Lung (tissue), 12 donors: ENCODE data around the gene HARBI1. TPM values are rescaled to one million over a fixed set of nuclear protein-coding genes. Genes with fewer than 3 reads are reported as not detected.

Experiments
- ATAC-seq: fragments of 200-7000 bp; cut with Tn5 transposase; one replicate; pipeline ENCODE4 v1.9.1; 2020; ENCODE audit warnings: moderate number of reproducible peaks; ENCODE audit not compliant: insufficient read depth, low FRiP score
- DNase-seq, 3 donors: peaks; one replicate each; pipeline ENCODE4 v3.0.0-alpha.2; 2013 to 2017
- H3K27ac ChIP-seq, 2 donors: one replicate each; pipeline ENCODE4 v1.5.1; 2013; ENCODE audit warnings: mild to moderate bottlenecking in 2 of 2, moderate library complexity in 2 of 2, control low read depth in 1 of 2, inconsistent platforms in 1 of 2, low read depth in 1 of 2, low read length in 1 of 2
- H3K27me3 ChIP-seq, 3 donors: one replicate each; pipeline ENCODE4 v1.5.1; 2013; ENCODE audit warnings: low read length in 2 of 3; ENCODE audit not compliant: control insufficient read depth in 3 of 3, insufficient read depth in 3 of 3
- H3K36me3 ChIP-seq, 4 donors: one replicate each; pipeline ENCODE4 v1.5.1; 2013; ENCODE audit warnings: low read length in 4 of 4, mild to moderate bottlenecking in 1 of 4, moderate library complexity in 1 of 4; ENCODE audit not compliant: control insufficient read depth in 4 of 4, insufficient read depth in 4 of 4
- H3K4me1 ChIP-seq, 5 donors: one replicate each; pipeline ENCODE4 v1.5.1; 2013; ENCODE audit warnings: low read length in 5 of 5, mild to moderate bottlenecking in 2 of 5, moderate library complexity in 1 of 5; ENCODE audit not compliant: control insufficient read depth in 5 of 5, insufficient read depth in 5 of 5
- H3K4me3 ChIP-seq: one replicate; pipeline ENCODE4 v1.5.1; 2013; ENCODE audit warnings: mild to moderate bottlenecking, control low read depth, moderate library complexity
- H3K9ac ChIP-seq, 2 donors: one replicate each; pipeline ENCODE4 v1.5.1; 2013; ENCODE audit warnings: low read length in 2 of 2, control low read depth in 1 of 2; ENCODE audit not compliant: insufficient read depth in 1 of 2
- H3K9me3 ChIP-seq, 4 donors: one replicate each; pipeline ENCODE4 v1.5.1; 2013; ENCODE audit warnings: low read length in 3 of 4, mild to moderate bottlenecking in 1 of 4, moderate library complexity in 1 of 4; ENCODE audit not compliant: control insufficient read depth in 4 of 4, insufficient read depth in 3 of 4
- CTCF ChIP-seq: IDR thresholded peaks from 2 replicates; pipeline ENCODE4 v1.5.1; 2012; ENCODE audit warnings: mild to moderate bottlenecking; ENCODE audit errors: control extremely low read depth, extremely low read depth
- WGBS, 2 donors: extraction: QIAGEN DNeasy Blood & Tissue Kit; methylation state at CpG; one replicate each; pipeline ENCODE4 v1.1.7; 2013; 5-methylcytosine and 5-hydroxymethylcytosine counted together
- polyA plus RNA-seq, 2 donors: library from polyadenylated mRNA; stranded (reverse); fragments of 200-250 nt; gene quantifications; one replicate each; pipeline ENCODE4 v1.2.1, GENCODE V29; 2013
- total RNA-seq, 2 donors: library from RNA; depleted of rRNA in 1 of 2; stranded (reverse); fragments of >200 nt in 1 of 2; gene quantifications; one replicate each; pipeline ENCODE4 v1.2.1, GENCODE V29; 2014 to 2021
- donor health status: control.
- donor health status: control.
- donor health status: Bipolar disorder and iron deficiency.
- donor health status: healthy.
- donor health status: DM: yes; HTN: yes; CAD: no.

HARBI1 gene
- total and polyA plus RNA-seq, 4 donors: 1.4 to 5.2 (median 3.6) TPM

- ATAC-seq (no peak), DNase-seq (no peak)
- H3K9me3 ChIP-seq: no peaks in the 10 kb centered on the region
- H3K9ac ChIP-seq: no peak overlapping the region
- H3K4me3 ChIP-seq: no peak overlapping the region
- no peak for TF ChIP-seq CTCF
- no peaks in the 10 kb centered on the region for H3K27me3 ChIP-seq
- H3K36me3 ChIP-seq: peaks cover 0 to 2% (median 0%) of the 10 kb centered on the region in 4 donors
- no peak overlapping the region for H3K27ac ChIP-seq
- WGBS, 2 donors: 86 to 92% methylated on average over 5 of the region's 5 CpGs
- peaks cover 0 to 2% (median 0%) of the 10 kb centered on the region in 5 donors for H3K4me1 ChIP-seq
Observed at GRCh38 chr11:46582588-46582987, 34.4 kb downstream of the HARBI1 start.

DNA sequence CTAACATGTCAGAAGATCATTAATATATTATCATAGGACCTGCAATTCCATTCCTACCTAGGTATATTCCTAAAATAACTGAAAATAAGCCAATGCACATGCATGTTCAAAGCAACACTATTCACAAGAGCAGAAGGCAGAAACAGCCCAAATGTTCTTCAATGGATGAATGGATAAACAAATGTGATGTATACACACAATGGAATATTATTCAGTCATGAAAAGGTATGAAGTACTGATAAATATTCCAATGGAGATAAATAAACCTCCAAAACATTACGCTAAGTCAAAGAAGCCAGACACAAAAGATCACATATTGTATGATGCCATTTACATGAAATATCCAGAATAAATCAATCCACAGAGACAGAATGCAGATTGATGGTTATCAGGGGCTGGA lies 40.0 kb downstream of the HARBI1 start:
- TF ChIP-seq CTCF: no peak
- Histone ChIP-seq H3K27me3 (no peaks in the 10 kb centered on the region), H3K9me3 (no peaks in the 10 kb centered on the region), H3K36me3 (peaks cover 0 to 2% (median 0%) of the 10 kb centered on the region in 4 donors), H3K9ac (no peak overlapping the region), H3K4me1 (peaks cover 0 to 4% (median 0%) of the 10 kb centered on the region in 5 donors), H3K4me3 (no peak overlapping the region), H3K27ac (no peak overlapping the region)
- DNase-seq: no peak
- WGBS, 2 donors: 97 to 100% methylated on average over 1 of the region's 1 CpG
- no peak for ATAC-seq

DNA sequence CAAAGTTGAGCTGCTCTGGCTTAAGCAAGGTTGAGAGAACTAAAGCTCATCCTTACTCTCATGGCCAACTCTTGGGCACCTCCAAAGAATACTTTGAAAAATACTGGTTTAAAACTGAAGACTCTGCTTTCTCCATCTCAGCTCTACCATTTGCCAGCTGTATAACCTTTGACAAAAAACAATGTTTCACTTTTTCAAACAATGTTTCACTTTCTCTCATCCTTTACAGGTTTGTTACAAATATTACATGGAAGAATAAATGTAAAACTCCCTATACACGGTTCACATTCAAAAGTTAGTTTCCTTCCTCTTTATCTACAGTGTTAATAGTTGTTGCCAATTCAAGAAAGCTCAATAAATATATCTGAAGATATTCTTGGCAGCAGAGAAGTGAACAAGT lies 42.4 kb downstream of the HARBI1 start:
- Histone ChIP-seq H3K4me3 (no peak overlapping the region), H3K9ac (no peak overlapping the region), H3K9me3 (no peaks in the 10 kb centered on the region), H3K4me1 (peaks cover 0 to 9% (median 4%) of the 10 kb centered on the region in 5 donors), H3K36me3 (no peaks in the 10 kb centered on the region), H3K27ac (no peak overlapping the region), H3K27me3 (no peaks in the 10 kb centered on the region)
- 3 to 9% methylated on average over 1 of the region's 1 CpG for WGBS, 2 donors
- no peak for TF ChIP-seq CTCF
- no peak for DNase-seq
- no peak for ATAC-seq

- peaks cover 0 to 9% (median 4%) of the 10 kb centered on the region in 5 donors for H3K4me1 ChIP-seq
- no peak for TF ChIP-seq CTCF
- DNase-seq (no peak), ATAC-seq (no peak)
- H3K27me3 ChIP-seq: no peaks in the 10 kb centered on the region
- H3K9ac ChIP-seq: no peak overlapping the region
- H3K9me3 ChIP-seq: no peaks in the 10 kb centered on the region
- H3K27ac ChIP-seq: no peak overlapping the region
- no peak overlapping the region for H3K4me3 ChIP-seq
- no peaks in the 10 kb centered on the region for H3K36me3 ChIP-seq
- 73 to 77% methylated on average over 2 of the region's 2 CpGs for WGBS, 2 donors
Observed at GRCh38 chr11:46570790-46571398, 46.1 kb downstream of the HARBI1 start.
